Subcutaneous adipose tissue (tissue), 4 donors: Measurements from ENCODE around the gene DMAP1. TPM values are rescaled to one million over a fixed set of nuclear protein-coding genes. Genes with fewer than 3 reads are reported as not detected.

Experiments
- CTCF ChIP-seq: fragments of 450-650 bp; IDR thresholded peaks from one replicate; pipeline ENCODE4 v1.5.1; 2016; ENCODE audit warnings: low read depth, mild to moderate bottlenecking, control low read depth, antibody characterized with exemption, moderate library complexity
- total RNA-seq, 4 donors: library from RNA; depleted of rRNA; stranded (reverse); fragments of >200 nt; gene quantifications; one replicate each; pipeline ENCODE4 v1.1.0, GENCODE V29; 2016

DMAP1 gene, protein sequence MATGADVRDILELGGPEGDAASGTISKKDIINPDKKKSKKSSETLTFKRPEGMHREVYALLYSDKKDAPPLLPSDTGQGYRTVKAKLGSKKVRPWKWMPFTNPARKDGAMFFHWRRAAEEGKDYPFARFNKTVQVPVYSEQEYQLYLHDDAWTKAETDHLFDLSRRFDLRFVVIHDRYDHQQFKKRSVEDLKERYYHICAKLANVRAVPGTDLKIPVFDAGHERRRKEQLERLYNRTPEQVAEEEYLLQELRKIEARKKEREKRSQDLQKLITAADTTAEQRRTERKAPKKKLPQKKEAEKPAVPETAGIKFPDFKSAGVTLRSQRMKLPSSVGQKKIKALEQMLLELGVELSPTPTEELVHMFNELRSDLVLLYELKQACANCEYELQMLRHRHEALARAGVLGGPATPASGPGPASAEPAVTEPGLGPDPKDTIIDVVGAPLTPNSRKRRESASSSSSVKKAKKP
- total RNA-seq = 10 to 100 TPM; 20.7 to 58.0 (median 38.3) TPM

DNA sequence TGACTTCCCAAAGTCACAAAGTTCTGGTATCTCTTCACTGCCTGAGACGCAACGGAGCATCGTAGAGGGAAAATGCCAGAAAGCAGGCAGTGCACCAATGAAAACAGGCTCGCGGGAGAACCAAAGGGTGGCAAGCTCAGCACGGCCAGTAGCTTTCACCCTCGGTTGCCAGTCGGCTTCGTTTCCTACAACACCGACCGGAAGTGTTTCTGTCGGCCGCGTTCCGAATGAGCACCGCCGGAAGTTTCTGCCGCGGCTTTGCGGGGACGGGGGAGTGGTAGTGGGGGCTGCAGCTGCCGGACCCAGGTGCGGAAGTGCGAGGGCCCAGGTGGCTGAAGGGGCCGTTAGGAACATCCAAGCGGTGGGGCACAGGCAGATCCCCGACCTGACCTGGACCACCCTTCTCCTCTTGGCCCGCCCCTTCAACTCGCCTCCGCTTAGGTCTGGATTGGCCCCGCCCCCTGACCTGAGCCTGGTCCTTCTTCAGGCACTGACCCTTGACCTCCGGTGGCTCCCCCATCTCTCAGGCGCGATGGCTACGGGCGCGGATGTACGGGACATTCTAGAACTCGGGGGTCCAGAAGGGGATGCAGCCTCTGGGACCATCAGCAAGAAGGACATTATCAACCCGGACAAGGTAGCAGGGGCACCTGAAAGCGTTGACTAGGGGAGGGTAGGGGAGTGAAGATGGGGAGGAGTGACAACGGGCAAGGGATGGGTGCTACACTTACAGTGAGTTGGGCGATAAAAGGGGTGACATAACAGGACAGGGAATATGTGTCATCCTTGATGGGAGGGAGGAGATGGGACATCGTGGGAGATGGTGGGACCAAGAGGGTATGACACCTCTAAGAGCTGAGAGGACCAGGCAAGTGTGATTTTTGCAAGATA lies at the start of gene DMAP1:
TSS of gene DMAP1 (plus strand) at position 250 of the 891 bp plus-strand sequence. CDS start at position 533, 283 bp downstream.
- no peak for TF ChIP-seq CTCF

DNA sequence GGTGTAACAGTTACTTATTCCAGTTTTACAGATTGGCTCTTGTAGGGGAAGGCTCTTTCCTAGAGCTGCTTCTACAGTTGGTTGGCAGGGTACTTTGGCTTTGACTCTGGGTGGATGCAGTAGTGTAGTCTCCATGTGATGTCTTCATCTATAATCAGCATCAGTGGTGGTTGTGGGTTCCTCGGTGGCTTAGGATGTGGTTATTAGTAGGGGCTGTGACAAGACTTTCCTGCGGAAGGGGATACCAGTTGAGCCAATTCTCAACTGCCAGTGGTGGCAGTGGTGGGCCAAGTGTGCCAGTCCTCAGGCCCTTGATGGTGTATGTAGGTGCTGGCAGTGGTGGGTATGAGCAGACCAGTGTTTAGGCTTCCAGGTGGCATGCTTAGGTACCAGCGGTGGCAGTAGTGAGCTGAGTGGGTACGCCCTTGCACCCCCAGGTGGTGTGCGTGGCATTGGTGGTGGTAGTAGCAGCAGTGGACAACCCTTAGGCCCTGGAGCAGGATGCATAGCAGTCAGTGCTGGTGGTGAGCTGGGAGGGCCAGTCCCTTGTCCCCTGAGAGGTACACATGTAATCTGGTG lies 44.7 kb upstream of the DMAP1 start:
- no peak for TF ChIP-seq CTCF

DNA sequence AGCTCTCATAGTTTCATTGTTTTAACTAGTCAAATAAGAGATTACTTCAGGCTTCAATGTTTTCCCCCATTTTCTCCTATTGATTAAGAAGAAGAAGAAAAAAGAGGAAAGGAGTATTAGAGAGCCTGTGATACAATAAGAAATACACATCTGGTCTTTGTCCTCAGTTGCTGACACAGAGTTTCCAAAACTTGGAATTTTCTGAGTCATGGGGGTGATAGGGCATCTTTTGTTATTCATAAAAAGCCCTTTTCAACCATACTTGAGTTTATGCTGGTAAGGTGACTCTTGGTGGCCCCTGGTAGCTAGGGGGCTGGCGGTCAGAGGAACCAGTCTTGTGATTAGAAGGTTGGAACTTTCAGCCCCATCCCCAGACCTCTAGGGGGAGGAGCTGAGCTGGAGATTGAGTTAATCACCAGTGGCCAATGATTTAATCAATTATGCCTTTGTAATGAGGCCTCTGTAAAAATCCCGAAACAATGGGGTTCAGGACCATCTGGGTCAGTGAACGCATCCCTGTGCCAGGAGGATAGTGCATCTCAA lies 42.9 kb upstream of the DMAP1 start:
- no peak for TF ChIP-seq CTCF

DNA sequence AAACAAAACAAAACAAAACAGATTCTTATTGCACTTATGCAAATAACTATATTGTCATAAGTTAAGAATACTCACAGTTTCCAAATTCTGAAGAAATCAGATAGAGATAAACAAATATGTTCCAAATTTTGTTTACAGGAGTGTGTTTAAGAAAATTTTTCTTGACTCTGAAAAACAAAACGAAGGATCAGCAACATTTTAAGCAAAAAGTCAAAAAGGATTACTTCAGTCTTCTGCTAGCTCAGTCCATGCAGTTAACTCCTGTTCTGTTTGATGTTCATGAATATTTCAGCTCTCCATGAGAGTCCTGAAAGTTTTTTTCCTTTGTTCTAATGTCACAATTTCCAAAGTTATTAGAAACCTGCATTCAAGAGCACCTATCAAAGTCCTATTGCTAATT lies 38.6 kb upstream of the DMAP1 start:
- no peak for TF ChIP-seq CTCF

- no peak for TF ChIP-seq CTCF
These were observed 12.9 kb upstream of the DMAP1 start for GRCh38 chr1:44200336-44200735.

DNA sequence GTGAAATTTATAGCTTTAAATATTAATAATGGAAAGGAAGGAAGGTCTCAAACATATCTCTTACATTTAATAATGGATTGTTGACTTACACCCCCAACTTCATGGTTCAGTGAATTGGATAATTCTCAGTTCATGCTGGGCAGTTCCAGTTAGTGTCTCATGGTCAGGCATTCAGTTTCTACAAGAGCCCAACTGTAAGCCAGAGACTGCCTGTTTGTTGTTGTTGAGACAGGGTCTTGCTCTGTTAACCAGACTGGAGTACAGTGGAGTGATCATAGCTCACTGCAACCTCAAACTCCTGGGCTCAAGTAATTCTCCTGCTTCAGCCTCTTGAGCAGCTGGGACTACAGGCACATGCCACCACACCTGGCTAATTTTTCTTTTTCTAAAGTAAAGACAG lies 5.0 kb upstream of the DMAP1 start:
- TF ChIP-seq CTCF = no peak

DNA sequence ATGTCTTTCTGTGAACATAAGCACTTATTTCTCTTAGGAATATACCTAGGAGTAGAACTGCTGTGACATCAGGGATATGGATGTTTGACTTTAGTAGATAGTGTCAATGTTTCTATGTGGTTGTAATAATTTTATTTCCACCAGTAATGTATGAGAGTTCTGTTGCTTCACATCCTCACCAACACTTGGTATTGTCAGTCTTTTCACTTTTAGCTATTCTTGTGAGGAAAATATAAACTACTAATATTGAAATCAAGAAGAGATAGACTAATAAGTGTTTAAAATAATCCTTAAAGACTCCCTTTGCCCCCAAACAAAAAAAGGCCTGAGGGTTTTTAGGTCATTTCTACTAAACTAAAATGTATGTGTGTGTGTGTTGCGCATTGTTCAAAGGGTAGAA lies 2.7 kb upstream of the DMAP1 start:
- no peak for TF ChIP-seq CTCF
